ENCODE results near the gene ACVRL1.
"Not testable (repeated sequence)": the region's sequence is repeated elsewhere in the genome, so short reads cannot be mapped to it uniquely, and the experiment has no call there.

The ACVRL1 gene

GRCh38 chr12:51874000-51874399 lies 33.3 kb upstream of the ACVRL1 start:
- no peak for DNase-seq (ENCODE audit: low spot score)

GRCh38 chr12:51874486-51874885 lies 32.8 kb upstream of the ACVRL1 start:
- DNase-seq (ENCODE audit: low spot score), result no peak

- no peak for DNase-seq (ENCODE audit: low spot score)
Observed at GRCh38 chr12:51879102-51879501, 28.2 kb upstream of the ACVRL1 start.

- no peak for DNase-seq (ENCODE audit: low spot score)
Observed at GRCh38 chr12:51883295-51883694, 24.0 kb upstream of the ACVRL1 start.

- DNase-seq (ENCODE audit: low spot score), result no peak
Observed at GRCh38 chr12:51883998-51884675, 23.2 kb upstream of the ACVRL1 start.

- DNase-seq (ENCODE audit: low spot score), result no peak
Observed at GRCh38 chr12:51884676-51885229, 22.6 kb upstream of the ACVRL1 start.

GRCh38 chr12:51885294-51886020 lies 21.8 kb upstream of the ACVRL1 start:
- not testable (repeated sequence) for DNase-seq (ENCODE audit: low spot score)

- DNase-seq (ENCODE audit: low spot score), result no peak
Observed at GRCh38 chr12:51886021-51886710, 21.1 kb upstream of the ACVRL1 start.

GRCh38 chr12:51887476-51888315 lies 19.6 kb upstream of the ACVRL1 start, which contains the start of gene ANKRD33:
Gene ANKRD33 (plus strand): TSS chr12:51888103. CDS start chr12:51888187, 84 bp downstream.
- peak; percentile 95 for DNase-seq (ENCODE audit: low spot score)

GRCh38 chr12:51888316-51889215 lies 18.7 kb upstream of the ACVRL1 start:
- no peak for DNase-seq (ENCODE audit: low spot score)

GRCh38 chr12:51889216-51890132 lies 17.8 kb upstream of the ACVRL1 start:
- DNase-seq (ENCODE audit: low spot score), result no peak

GRCh38 chr12:51890133-51890464 lies 17.2 kb upstream of the ACVRL1 start:
- DNase-seq (ENCODE audit: low spot score), result no peak

- no peak for DNase-seq (ENCODE audit: low spot score)
Observed at GRCh38 chr12:51890511-51891171, 16.7 kb upstream of the ACVRL1 start.

GRCh38 chr12:51891843-51892242 lies 15.5 kb upstream of the ACVRL1 start:
- no peak for DNase-seq (ENCODE audit: low spot score)

- no peak for DNase-seq (ENCODE audit: low spot score)
Observed at GRCh38 chr12:51893786-51894185, 13.5 kb upstream of the ACVRL1 start.

GRCh38 chr12:51895378-51896135 lies 11.7 kb upstream of the ACVRL1 start:
- DNase-seq (ENCODE audit: low spot score), result no peak

- DNase-seq (ENCODE audit: low spot score), result no peak
Observed at GRCh38 chr12:51896236-51896635, 11.1 kb upstream of the ACVRL1 start.

- no peak for DNase-seq (ENCODE audit: low spot score)
Observed at GRCh38 chr12:51897181-51897580, 10.1 kb upstream of the ACVRL1 start.

All from ecto neural progenitor cell (in vitro differentiated cells).